ENCODE data around the gene HARS1.

DNA sequence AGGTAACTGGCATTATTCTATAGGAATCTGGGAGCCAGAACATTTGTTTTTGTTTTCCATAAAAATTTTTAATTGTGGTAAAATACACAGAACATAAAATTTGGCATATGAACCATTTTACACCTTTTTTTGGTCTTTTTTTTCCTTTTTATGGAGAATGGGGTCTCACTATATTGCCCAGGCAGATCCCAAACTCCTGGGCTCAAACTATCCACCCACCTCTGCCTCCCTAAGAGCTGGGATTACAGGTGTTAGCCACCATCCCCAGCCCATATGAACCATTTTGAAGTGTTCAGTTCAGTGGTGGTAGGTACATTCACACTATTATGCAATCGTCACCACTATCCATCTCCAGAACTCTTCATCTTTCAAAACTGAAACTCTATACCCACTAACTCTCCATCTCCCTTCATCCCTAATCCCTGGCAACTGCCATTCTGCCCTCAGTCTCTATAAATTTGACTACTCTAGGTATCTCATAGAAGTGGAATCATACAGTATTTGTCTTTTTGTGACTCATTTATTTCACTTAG lies 22.5 kb upstream of the HARS1 start:
- TF ChIP-seq, protein P1, sequence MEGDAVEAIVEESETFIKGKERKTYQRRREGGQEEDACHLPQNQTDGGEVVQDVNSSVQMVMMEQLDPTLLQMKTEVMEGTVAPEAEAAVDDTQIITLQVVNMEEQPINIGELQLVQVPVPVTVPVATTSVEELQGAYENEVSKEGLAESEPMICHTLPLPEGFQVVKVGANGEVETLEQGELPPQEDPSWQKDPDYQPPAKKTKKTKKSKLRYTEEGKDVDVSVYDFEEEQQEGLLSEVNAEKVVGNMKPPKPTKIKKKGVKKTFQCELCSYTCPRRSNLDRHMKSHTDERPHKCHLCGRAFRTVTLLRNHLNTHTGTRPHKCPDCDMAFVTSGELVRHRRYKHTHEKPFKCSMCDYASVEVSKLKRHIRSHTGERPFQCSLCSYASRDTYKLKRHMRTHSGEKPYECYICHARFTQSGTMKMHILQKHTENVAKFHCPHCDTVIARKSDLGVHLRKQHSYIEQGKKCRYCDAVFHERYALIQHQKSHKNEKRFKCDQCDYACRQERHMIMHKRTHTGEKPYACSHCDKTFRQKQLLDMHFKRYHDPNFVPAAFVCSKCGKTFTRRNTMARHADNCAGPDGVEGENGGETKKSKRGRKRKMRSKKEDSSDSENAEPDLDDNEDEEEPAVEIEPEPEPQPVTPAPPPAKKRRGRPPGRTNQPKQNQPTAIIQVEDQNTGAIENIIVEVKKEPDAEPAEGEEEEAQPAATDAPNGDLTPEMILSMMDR (IDR thresholded peaks at IDR 0.05), result no peak
- TF ChIP-seq POLR2AphosphoS5 (IDR thresholded peaks at IDR 0.05), result no peak
- TF ChIP-seq POLR2A (IDR thresholded peaks at IDR 0.05), result no peak
- TF ChIP-seq EP300 (IDR thresholded peaks at IDR 0.05; ENCODE audit: low read depth), result no peak

Measured in transverse colon (tissue), 4 donors.